Caki2 (cell line): ENCODE results near the gene MSTO1. TPM values are rescaled to one million over a fixed set of nuclear protein-coding genes. Genes with fewer than 3 reads are reported as not detected.
"Not testable (repeated sequence)": the region's sequence is repeated elsewhere in the genome, so short reads cannot be mapped to it uniquely, and the experiment has no call there.

Source experiments
- DNase-seq: peaks from one replicate; pipeline ENCODE4 v3.0.0-alpha.2; 2015; ENCODE audit warnings: low read depth
- in situ Hi-C: cut with HindIII; loops from 2 replicates; pipeline ENCODE4 v1.10.0; 2016; ENCODE audit warnings: low sequenced_read_pairs, low pct_unique_long_range_greater_than_20kb, mixed read lengths
- total RNA-seq: library from RNA; depleted of rRNA; stranded (reverse); fragments of >200 nt; shearing (Covaris generic); gene quantifications from 2 replicates; pipeline ENCODE4 v1.2.3, GENCODE V29; 2014; ENCODE audit warnings: low replicate concordance; rRNA removed

Gene MSTO1
- total RNA-seq, 1 experiment from 2014 or later, result 30.7 TPM

GRCh38 chr1:155652951-155653350, 42.9 kb downstream of the MSTO1 start:
- in situ Hi-C loops, result no loop called here
- DNase-seq, result no peak

GRCh38 chr1:155657463-155657862, 47.4 kb downstream of the MSTO1 start:
- in situ Hi-C loops, result no loop called here
- DNase-seq, result no peak

- in situ Hi-C loops, DNase-seq: not testable (repeated sequence)
Measured at GRCh38 chr1:155661239-155661638, 51.2 kb downstream of the MSTO1 start.

Other genes starting within 250 kb of the MSTO1 start
- gene ASH1L, start 47.4 kb upstream of the MSTO1 start, total RNA-seq, result 9.7 and 21.2 TPM in 2 replicates
- 22.3 and 49.3 TPM in 2 replicates for gene YY1AP1, start 78.6 kb downstream of the MSTO1 start, total RNA-seq
- 53.2 and 75.2 TPM in 2 replicates for gene DAP3, start 78.9 kb downstream of the MSTO1 start, total RNA-seq
- gene GON4L, start 247.0 kb downstream of the MSTO1 start, total RNA-seq, result 7.9 and 9.5 TPM in 2 replicates
- 0.03 TPM in 1 of 2 replicates, not detected in the other for gene SYT11, start 249.3 kb downstream of the MSTO1 start, total RNA-seq